ENCODE measurements around the gene ESRRG. TPM values are rescaled to one million over a fixed set of nuclear protein-coding genes. Genes with fewer than 3 reads are reported as not detected.

The ESRRG gene
- total and polyA plus RNA-seq, 12 donors: 1.2 to 18.0 (median 7.4) TPM

GRCh38 chr1:216632980-216633379, 90.2 kb downstream of the ESRRG start:
- intact Hi-C loops (cut with DNase I): no loop called here
- H3K4me1 ChIP-seq (replicated peaks in 1 of 2): no peaks in the 10 kb centered on the region
- TF ChIP-seq POLR2A (IDR thresholded peaks at IDR 0.05) (no peak), CTCF (IDR thresholded peaks at IDR 0.05) (no peak)
- no peak for DNase-seq
- no peaks in the 10 kb centered on the region for H3K36me3 ChIP-seq (replicated peaks in 1 of 2)
- no peak overlapping the region for H3K27ac ChIP-seq
- no peaks in the 10 kb centered on the region for H3K9me3 ChIP-seq (replicated peaks in 1 of 3)
- H3K27me3 ChIP-seq: no peaks in the 10 kb centered on the region
- WGBS, 4 donors: 31 to 55% (median 45%) methylated on average over 3 of the region's 3 CpGs
- H3K4me3 ChIP-seq: no peak overlapping the region

- Histone ChIP-seq H3K36me3 (replicated peaks in 1 of 2) (no peaks in the 10 kb centered on the region), H3K27ac (no peak overlapping the region), H3K9me3 (replicated peaks in 1 of 3) (no peaks in the 10 kb centered on the region), H3K4me1 (replicated peaks in 1 of 2) (peaks cover 6 to 14% of the 10 kb centered on the region in 2 donors), H3K4me3 (no peak overlapping the region), H3K27me3 (no peaks in the 10 kb centered on the region)
- intact Hi-C loops (cut with DNase I): no loop called here
- no peak for TF ChIP-seq CTCF (IDR thresholded peaks at IDR 0.05)
- TF ChIP-seq POLR2A (IDR thresholded peaks at IDR 0.05): no peak
- WGBS, 4 donors: 75 to 85% (median 80%) methylated on average over 2 of the region's 2 CpGs
- no peak for DNase-seq
Observed at GRCh38 chr1:216630532-216630931, 92.7 kb downstream of the ESRRG start.

DNA sequence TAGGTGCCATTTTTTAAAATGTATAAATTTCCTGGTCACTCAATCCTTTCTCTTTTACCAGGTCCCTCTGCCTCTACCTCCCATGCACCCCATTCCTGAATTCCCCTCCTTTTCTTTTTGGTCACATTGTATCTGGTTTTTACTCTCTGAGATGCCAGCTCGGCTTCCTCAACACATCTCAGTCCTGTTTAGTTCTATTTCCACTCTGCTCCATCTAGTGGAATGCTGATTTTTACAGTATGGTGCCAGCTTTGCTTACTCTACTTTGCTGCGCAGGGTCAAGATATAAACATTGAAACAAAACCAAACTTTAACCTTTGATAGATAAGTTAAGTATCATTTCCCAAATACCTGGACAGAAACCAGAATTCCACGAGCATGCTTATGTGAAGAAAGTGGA, 96.0 kb downstream of the ESRRG start:
- Histone ChIP-seq H3K4me3 (peak overlapping the region in 1 of 4 donors; percentile 35), H3K36me3 (replicated peaks in 1 of 2) (no peaks in the 10 kb centered on the region), H3K9me3 (replicated peaks in 1 of 3) (no peaks in the 10 kb centered on the region), H3K4me1 (replicated peaks in 1 of 2) (peaks cover 6 to 14% of the 10 kb centered on the region in 2 donors), H3K27ac (peak overlapping the region in 4 of 5 donors; percentile 71 to 84 (median 76)), H3K27me3 (no peaks in the 10 kb centered on the region)
- 43 to 46% (median 45%) methylated on average over 3 of the region's 3 CpGs for WGBS, 4 donors
- intact Hi-C loops (cut with DNase I): no loop called here
- TF ChIP-seq POLR2A (IDR thresholded peaks at IDR 0.05): no peak
- peak in 1 of 6 experiments; percentile 18 for TF ChIP-seq CTCF (IDR thresholded peaks at IDR 0.05)
- peak in 1 of 7 donors; percentile 9 for DNase-seq

DNA sequence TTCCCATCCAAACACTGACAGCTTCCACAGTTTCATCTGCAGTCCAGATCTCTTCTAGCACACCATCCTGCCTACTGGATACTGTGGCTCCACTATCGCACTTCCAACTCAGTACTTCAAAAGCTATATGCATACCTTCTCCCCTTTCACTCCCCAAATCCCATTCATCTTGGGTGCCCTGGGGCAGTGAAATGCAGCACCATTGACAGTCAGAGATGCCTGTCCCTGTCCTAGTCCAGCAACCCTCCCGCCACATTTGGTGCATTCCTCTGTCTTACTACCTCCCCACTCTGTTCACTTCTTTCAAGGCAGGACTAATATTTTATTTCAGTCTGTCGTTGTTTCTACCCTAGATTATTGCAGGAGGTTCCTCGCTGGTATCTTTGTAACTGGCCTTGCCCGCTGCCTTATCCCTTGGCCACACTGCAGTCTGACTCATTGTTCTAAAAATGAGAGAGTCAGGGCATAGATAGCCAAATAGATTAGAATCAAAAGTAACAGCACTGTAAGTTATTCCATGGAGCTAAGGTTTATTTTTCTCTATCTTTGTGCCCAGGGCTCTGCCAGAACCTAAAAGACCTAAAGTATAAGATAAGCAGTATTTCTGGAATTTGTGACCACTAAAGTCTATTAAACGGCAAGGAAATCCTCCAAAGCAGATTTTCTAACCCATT, 96.7 kb downstream of the ESRRG start:
- Histone ChIP-seq H3K27ac (peak overlapping the region in 4 of 5 donors; percentile 71 to 84 (median 76)), H3K27me3 (no peaks in the 10 kb centered on the region), H3K4me1 (replicated peaks in 1 of 2) (peaks cover 6 to 14% of the 10 kb centered on the region in 2 donors), H3K4me3 (peak overlapping the region in 1 of 4 donors; percentile 35), H3K9me3 (replicated peaks in 1 of 3) (no peaks in the 10 kb centered on the region), H3K36me3 (replicated peaks in 1 of 2) (no peaks in the 10 kb centered on the region)
- 48 to 57% (median 52%) methylated on average over 6 of the region's 6 CpGs for WGBS, 4 donors
- DNase-seq: peak; percentile 58 to 85 (median 79)
- intact Hi-C loops (cut with DNase I): no loop called here
- TF ChIP-seq CTCF (IDR thresholded peaks at IDR 0.05) (no peak), POLR2A (IDR thresholded peaks at IDR 0.05) (peak in 1 of 2 donors; percentile 56)
